ENCODE measurements around the gene BRAT1. TPM values are rescaled to one million over a fixed set of nuclear protein-coding genes. Genes with fewer than 3 reads are reported as not detected.
"Not testable (repeated sequence)": the region's sequence is repeated elsewhere in the genome, so short reads cannot be mapped to it uniquely, and the experiment has no call there.

The BRAT1 gene
- total and polyA plus RNA-seq, 2 experiments from 2014 or later, result 32.5 to 76.8 TPM

DNA sequence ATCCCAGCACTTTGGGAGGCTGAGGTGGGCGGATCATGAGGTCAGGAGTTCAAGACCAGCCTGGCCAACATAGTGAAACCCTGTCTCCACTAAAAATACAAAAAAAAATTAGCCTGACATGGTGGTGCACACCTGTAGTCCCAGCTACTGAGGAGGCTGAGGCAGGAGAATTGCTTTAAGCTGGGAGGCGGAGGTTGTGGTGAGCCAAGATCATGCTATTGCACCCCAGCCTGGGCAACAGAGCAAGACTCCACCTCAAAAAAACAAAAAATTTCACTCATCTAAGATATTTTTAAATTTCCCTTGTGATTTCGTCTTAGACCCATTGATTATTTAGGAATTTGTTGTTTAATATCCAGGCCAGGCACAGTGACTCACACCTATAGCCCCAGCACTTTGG is 8.6 kb upstream of the BRAT1 start:
- not testable (repeated sequence) for H3K27ac Mint-ChIP-seq; H3K36me3 Mint-ChIP-seq (ENCODE audit: low read depth); H3K36me3 ChIP-seq (ENCODE audit: insufficient read depth); H3K4me3 Mint-ChIP-seq; H3K4me3 ChIP-seq; H2AFZ ChIP-seq; H3K27me3 Mint-ChIP-seq (ENCODE audit: insufficient read depth, low read depth, poor library complexity); H3K9me2 ChIP-seq (ENCODE audit: insufficient read depth); H3K27ac ChIP-seq (ENCODE audit: low read depth); H3K4me1 ChIP-seq (ENCODE audit: insufficient read depth); H4K20me1 ChIP-seq (replicated peaks; ENCODE audit: insufficient read depth); H3K9me3 Mint-ChIP-seq; H3K4me2 ChIP-seq; H3K27me3 ChIP-seq (ENCODE audit: insufficient read depth); DNase-seq (ENCODE audit: low spot score); ATAC-seq; H3F3A ChIP-seq (replicated peaks; ENCODE audit: low read depth); H3K79me2 ChIP-seq (replicated peaks; ENCODE audit: insufficient read depth)
- H3K4me1 Mint-ChIP-seq, result peaks cover 11% of the 10 kb centered on the region

GRCh38 chr7:2559283-2559950 is 4.1 kb upstream of the BRAT1 start:
- Mint-ChIP-seq H3K9me3 (no peaks in the 10 kb centered on the region; the same call in 1 of the 3 replicates), H3K36me3 (ENCODE audit: low read depth) (peaks cover 3% of the 10 kb centered on the region; the same call in 1 of the 3 replicates), H3K4me1 (no peaks in the 10 kb centered on the region; the same call in 1 of the 3 replicates), H3K27ac (no peak overlapping the region), H3K27me3 (ENCODE audit: insufficient read depth, low read depth, poor library complexity) (peaks cover 3% of the 10 kb centered on the region), H3K4me3 (peak overlapping the region; percentile 68)
- H3K79me2 ChIP-seq (replicated peaks; ENCODE audit: insufficient read depth), result peaks cover 4% of the 10 kb centered on the region
- H3K4me1 ChIP-seq (ENCODE audit: insufficient read depth), result peaks cover 5% of the 10 kb centered on the region; the same call in 1 of the 2 replicates
- peak; percentile 61 for DNase-seq (ENCODE audit: low spot score)
- peaks cover 11% of the 10 kb centered on the region for H3F3A ChIP-seq (replicated peaks; ENCODE audit: low read depth)
- H3K36me3 ChIP-seq (ENCODE audit: insufficient read depth), result no peaks in the 10 kb centered on the region
- H2AFZ ChIP-seq, result peak overlapping the region; percentile 98
- no peaks in the 10 kb centered on the region for H4K20me1 ChIP-seq (replicated peaks; ENCODE audit: insufficient read depth)
- H3K27me3 ChIP-seq (ENCODE audit: insufficient read depth), result no peaks in the 10 kb centered on the region
- H3K27ac ChIP-seq (ENCODE audit: low read depth), result no peak overlapping the region
- TF ChIP-seq POLR2AphosphoS5 (IDR thresholded peaks at IDR 0.05; ENCODE audit: low read depth) (no peak), JUNB (IDR thresholded peaks at IDR 0.05; ENCODE audit: unreplicated experiment) (no peak), STAT1 (IDR thresholded peaks at IDR 0.05; ENCODE audit: unreplicated experiment) (no peak), NANOG (IDR thresholded peaks at IDR 0.05; ENCODE audit: borderline replicate concordance) (no peak), ZNF331 (CRISPR knock-in tag; IDR thresholded peaks at IDR 0.05; ENCODE audit: low read depth) (no peak), ZNF114 (CRISPR knock-in tag; IDR thresholded peaks at IDR 0.05) (no peak), EZH2 (IDR thresholded peaks at IDR 0.05; ENCODE audit: low read depth, unreplicated experiment) (no peak), EZH2phosphoT487 (IDR thresholded peaks at IDR 0.05; ENCODE audit: unreplicated experiment) (no peak), ZNF462 (CRISPR knock-in tag; IDR thresholded peaks at IDR 0.05) (no peak)
- TF ChIP-seq, protein P1, sequence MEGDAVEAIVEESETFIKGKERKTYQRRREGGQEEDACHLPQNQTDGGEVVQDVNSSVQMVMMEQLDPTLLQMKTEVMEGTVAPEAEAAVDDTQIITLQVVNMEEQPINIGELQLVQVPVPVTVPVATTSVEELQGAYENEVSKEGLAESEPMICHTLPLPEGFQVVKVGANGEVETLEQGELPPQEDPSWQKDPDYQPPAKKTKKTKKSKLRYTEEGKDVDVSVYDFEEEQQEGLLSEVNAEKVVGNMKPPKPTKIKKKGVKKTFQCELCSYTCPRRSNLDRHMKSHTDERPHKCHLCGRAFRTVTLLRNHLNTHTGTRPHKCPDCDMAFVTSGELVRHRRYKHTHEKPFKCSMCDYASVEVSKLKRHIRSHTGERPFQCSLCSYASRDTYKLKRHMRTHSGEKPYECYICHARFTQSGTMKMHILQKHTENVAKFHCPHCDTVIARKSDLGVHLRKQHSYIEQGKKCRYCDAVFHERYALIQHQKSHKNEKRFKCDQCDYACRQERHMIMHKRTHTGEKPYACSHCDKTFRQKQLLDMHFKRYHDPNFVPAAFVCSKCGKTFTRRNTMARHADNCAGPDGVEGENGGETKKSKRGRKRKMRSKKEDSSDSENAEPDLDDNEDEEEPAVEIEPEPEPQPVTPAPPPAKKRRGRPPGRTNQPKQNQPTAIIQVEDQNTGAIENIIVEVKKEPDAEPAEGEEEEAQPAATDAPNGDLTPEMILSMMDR (conservative IDR thresholded peaks at IDR 0.05; ENCODE audit: low read depth in 2 of 2), result no peak
- peak overlapping the region; percentile 95 for H3K4me2 ChIP-seq
- ATAC-seq, result peak; percentile 26
- no peaks in the 10 kb centered on the region for H3K9me2 ChIP-seq (ENCODE audit: insufficient read depth)
- peak overlapping the region; percentile 90 for H3K4me3 ChIP-seq
